ENCODE results near the gene MLYCD.

- TF ChIP-seq POLR2A (IDR thresholded peaks at IDR 0.05; ENCODE audit: low read length) (no peak), GATA1 (IDR thresholded peaks at IDR 0.05; ENCODE audit: low read depth, low read length) (no peak)
Measured at GRCh38 chr16:83970430-83970815, 71.5 kb downstream of the MLYCD start.

Data from erythroblast (primary cell).